ENCODE measurements around the gene CFAP206.

GRCh38 chr6:87364602-87365252 is 43.0 kb upstream of the CFAP206 start:
- TF ChIP-seq ZNF384 (IDR thresholded peaks at IDR 0.05) (no peak), CTBP1 (IDR thresholded peaks at IDR 0.05; ENCODE audit: borderline replicate concordance) (no peak), TARDBP (IDR thresholded peaks at IDR 0.05) (no peak), PKNOX1 (IDR thresholded peaks at IDR 0.05) (no peak), NFRKB (IDR thresholded peaks at IDR 0.05) (no peak), SUZ12 (IDR thresholded peaks at IDR 0.05) (no peak), FOXA1 (IDR thresholded peaks at IDR 0.05) (no peak), FOXM1 (IDR thresholded peaks at IDR 0.05; ENCODE audit: borderline replicate concordance) (no peak), SP1 (IDR thresholded peaks at IDR 0.05) (no peak), HDGF (IDR thresholded peaks at IDR 0.05; ENCODE audit: borderline replicate concordance) (no peak), BHLHE40 (IDR thresholded peaks at IDR 0.05; ENCODE audit: borderline replicate concordance) (no peak), FOXK2 (IDR thresholded peaks at IDR 0.05) (no peak), ELF4 (IDR thresholded peaks at IDR 0.05) (no peak)
